Fibroblast of villous mesenchyme (primary cell): ENCODE results near the gene TPX2. TPM values are rescaled to one million over a fixed set of nuclear protein-coding genes. Genes with fewer than 3 reads are reported as not detected.
"Not testable (repeated sequence)": the region's sequence is repeated elsewhere in the genome, so short reads cannot be mapped to it uniquely, and the experiment has no call there.

Experiments
- DNase-seq: peaks from one replicate; pipeline ENCODE4 v3.0.0-alpha.2; 2010; ENCODE audit warnings: low read depth
- H3K4me3 ChIP-seq: 2 replicates; pipeline ENCODE4 v1.5.1; 2011; ENCODE audit warnings: low read depth, mild to moderate bottlenecking, low read length
- total RNA-seq: library from RNA; depleted of rRNA; stranded (reverse); fragments of >200 nt; gene quantifications from 2 replicates; pipeline ENCODE4 v1.2.3, GENCODE V29; 2012
- TF ChIP-seq, protein P1 (sequence below): IDR thresholded peaks from 2 replicates; pipeline ENCODE4 v1.5.1; 2012; ENCODE audit warnings: low read depth, mild to moderate bottlenecking, low read length; ENCODE audit not compliant: insufficient read depth

Gene TPX2
- total RNA-seq, 1 donor: 62.2 TPM

- peak; percentile 98 for DNase-seq
- TF ChIP-seq, protein P1, sequence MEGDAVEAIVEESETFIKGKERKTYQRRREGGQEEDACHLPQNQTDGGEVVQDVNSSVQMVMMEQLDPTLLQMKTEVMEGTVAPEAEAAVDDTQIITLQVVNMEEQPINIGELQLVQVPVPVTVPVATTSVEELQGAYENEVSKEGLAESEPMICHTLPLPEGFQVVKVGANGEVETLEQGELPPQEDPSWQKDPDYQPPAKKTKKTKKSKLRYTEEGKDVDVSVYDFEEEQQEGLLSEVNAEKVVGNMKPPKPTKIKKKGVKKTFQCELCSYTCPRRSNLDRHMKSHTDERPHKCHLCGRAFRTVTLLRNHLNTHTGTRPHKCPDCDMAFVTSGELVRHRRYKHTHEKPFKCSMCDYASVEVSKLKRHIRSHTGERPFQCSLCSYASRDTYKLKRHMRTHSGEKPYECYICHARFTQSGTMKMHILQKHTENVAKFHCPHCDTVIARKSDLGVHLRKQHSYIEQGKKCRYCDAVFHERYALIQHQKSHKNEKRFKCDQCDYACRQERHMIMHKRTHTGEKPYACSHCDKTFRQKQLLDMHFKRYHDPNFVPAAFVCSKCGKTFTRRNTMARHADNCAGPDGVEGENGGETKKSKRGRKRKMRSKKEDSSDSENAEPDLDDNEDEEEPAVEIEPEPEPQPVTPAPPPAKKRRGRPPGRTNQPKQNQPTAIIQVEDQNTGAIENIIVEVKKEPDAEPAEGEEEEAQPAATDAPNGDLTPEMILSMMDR: peak; percentile 92
- H3K4me3 ChIP-seq: peak overlapping the region; percentile 92
Observed at GRCh38 chr20:31723319-31724078, 15.6 kb upstream of the TPX2 start.

DNA sequence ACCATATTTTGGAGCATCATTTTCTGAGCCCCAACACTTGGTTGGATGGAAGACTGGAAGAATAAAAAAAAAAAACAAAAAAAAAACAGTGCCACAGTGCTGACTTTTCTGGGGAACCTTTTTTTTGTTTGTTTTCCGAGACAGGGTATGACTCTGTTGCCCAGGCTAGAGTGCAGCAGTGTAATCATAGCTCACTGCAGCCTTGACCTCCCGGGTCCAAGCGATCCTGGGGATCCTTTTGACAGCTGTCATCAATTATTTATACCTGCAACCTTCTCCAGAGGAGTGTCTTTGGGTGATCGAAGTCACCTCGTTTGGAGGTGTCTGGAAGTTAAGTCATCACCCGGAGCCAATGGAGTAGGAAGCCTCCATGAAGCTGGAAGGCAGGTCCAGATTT lies 7.8 kb upstream of the TPX2 start:
- TF ChIP-seq, protein P1: no peak
- H3K4me3 ChIP-seq: no peak overlapping the region
- DNase-seq: no peak

DNA sequence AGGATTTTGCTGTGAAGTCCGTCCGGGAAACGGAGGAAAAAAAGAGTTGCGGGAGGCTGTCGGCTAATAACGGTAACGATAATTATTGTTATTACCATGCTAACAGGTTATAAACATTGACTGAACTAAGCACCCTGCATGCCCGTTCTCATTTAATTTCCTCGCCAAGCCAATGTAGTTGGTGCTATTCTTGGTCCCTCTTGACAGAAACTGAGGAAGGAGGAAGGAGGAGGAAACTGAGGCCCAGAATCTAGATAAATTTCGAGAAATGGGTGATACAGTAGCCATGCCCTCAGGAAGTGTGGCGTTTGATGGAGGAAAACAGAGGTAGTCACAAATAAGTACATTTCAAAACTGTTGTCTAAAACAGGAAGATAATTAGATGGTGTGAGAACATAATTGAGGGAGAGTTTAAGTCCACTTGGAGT lies 474 bp downstream of the TPX2 start:
- TF ChIP-seq, protein P1: no peak
- DNase-seq: no peak
- peak overlapping the region; percentile 98 for H3K4me3 ChIP-seq

DNA sequence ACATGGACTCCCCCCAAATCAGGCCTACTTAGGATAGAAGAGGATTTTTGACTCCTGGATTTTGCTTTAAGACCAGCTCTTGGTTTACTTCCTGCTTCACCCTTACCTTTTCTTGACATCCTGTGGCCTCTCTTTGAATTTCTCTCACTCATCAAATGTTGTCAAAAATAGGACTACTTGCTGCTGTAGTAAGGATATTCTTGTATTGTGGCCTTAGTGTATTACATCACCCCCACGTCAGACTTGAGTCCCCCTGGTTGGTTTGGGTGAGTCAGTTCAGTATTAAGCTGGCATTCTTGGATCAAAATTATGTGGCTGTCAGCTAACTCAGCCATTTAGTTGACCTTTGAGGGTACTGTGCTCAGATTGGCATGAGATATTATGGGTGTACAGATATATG lies 1.1 kb downstream of the TPX2 start:
- H3K4me3 ChIP-seq: peak overlapping the region; percentile 98
- peak; percentile 67 for DNase-seq
- TF ChIP-seq, protein P1: no peak

- DNase-seq: no peak
- TF ChIP-seq, protein P1: no peak
- peak overlapping the region; percentile 98 for H3K4me3 ChIP-seq
Observed at GRCh38 chr20:31740656-31741323, 1.7 kb downstream of the TPX2 start.

DNA sequence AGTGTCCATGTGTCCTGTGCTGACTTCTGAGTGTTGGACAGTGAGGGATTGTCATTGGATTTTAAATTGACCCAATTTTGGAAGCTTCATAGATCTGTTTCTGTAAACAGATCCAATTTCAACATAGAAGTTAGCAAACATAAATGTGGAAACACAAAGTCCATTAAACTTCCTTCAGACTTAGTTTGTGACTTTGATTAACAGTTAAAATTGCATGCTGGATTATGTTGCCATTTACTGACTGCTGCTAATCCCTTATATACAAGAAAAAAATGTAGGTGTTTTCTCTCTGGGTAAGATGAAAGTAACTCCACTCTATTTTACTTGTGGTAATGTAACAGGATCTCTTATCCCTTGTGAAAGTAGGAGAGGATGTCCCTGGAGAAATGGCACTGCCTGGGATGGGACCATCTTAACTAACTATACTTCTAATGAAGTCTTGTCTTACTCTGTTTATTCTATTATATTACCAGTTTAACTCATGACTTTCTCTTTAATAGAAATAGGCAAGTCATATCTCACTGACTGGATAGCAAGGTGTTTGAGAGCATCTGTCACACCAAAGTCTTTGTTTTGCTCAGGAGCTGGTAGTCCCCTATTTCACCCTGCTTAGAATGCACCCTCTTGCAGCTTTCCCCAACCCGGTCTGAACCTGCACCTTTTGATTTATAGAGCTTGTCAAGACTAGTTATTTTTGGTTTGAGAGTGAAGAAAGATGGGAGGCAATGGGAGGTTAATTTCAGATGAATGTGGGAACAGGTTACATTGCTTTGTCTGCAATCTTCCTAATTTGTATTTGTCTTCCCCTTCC lies 7.2 kb downstream of the TPX2 start:
- TF ChIP-seq, protein P1: no peak
- no peak for DNase-seq
- no peak overlapping the region for H3K4me3 ChIP-seq

GRCh38 chr20:31747028-31747427 lies 7.9 kb downstream of the TPX2 start:
- DNase-seq: not testable (repeated sequence)

More at GRCh38 chr20:31747028-31747427, 7.9 kb downstream of the TPX2 start:
- H3K4me3 ChIP-seq: not testable (repeated sequence)
